T-helper 22 cell (primary cell): Measurements from ENCODE around the gene ZP2.
"Not testable (repeated sequence)": the region's sequence is repeated elsewhere in the genome, so short reads cannot be mapped to it uniquely, and the experiment has no call there.

Source experiments
- DNase-seq: peaks from one replicate; pipeline ENCODE4 v3.0.0-alpha.2; 2020; ENCODE audit warnings: low read depth

Gene ZP2

GRCh38 chr16:21214086-21214485 lies 2.7 kb upstream of the ZP2 start:
- DNase-seq = no peak

- no peak for DNase-seq
Observed at GRCh38 chr16:21208446-21209230, 2.7 kb downstream of the ZP2 start.

GRCh38 chr16:21206550-21206949 lies 4.8 kb downstream of the ZP2 start:
- DNase-seq = no peak

- DNase-seq = no peak
Observed at GRCh38 chr16:21205303-21205702, 6.1 kb downstream of the ZP2 start.

GRCh38 chr16:21203155-21203797 lies 8.1 kb downstream of the ZP2 start:
- no peak for DNase-seq

GRCh38 chr16:21199607-21200218 lies 11.7 kb downstream of the ZP2 start:
- no peak for DNase-seq

- no peak for DNase-seq
Observed at GRCh38 chr16:21197621-21198020, 13.8 kb downstream of the ZP2 start.

- no peak for DNase-seq
Observed at GRCh38 chr16:21197112-21197511, 14.3 kb downstream of the ZP2 start.

- not testable (repeated sequence) for DNase-seq
Observed at GRCh38 chr16:21195330-21195729, 16.0 kb downstream of the ZP2 start.

GRCh38 chr16:21194771-21195301 lies 16.5 kb downstream of the ZP2 start:
- DNase-seq = no peak

- no peak for DNase-seq
Observed at GRCh38 chr16:21192991-21193390, 18.4 kb downstream of the ZP2 start.

GRCh38 chr16:21190599-21190998 lies 20.8 kb downstream of the ZP2 start:
- DNase-seq = no peak

- no peak for DNase-seq
Observed at GRCh38 chr16:21190013-21190412, 21.4 kb downstream of the ZP2 start.

- no peak for DNase-seq
Observed at GRCh38 chr16:21189311-21189710, 22.1 kb downstream of the ZP2 start.

GRCh38 chr16:21186326-21186691 lies 25.1 kb downstream of the ZP2 start:
- no peak for DNase-seq

- DNase-seq = no peak
Observed at GRCh38 chr16:21185659-21186325, 25.6 kb downstream of the ZP2 start.

GRCh38 chr16:21184834-21185233 lies 26.5 kb downstream of the ZP2 start:
- no peak for DNase-seq

- DNase-seq = no peak
Observed at GRCh38 chr16:21183995-21184394, 27.4 kb downstream of the ZP2 start.

GRCh38 chr16:21179983-21180365 lies 31.4 kb downstream of the ZP2 start:
- no peak for DNase-seq

GRCh38 chr16:21179126-21179982 lies 32.0 kb downstream of the ZP2 start:
- no peak for DNase-seq

- DNase-seq = no peak
Observed at GRCh38 chr16:21175397-21175796, 36.0 kb downstream of the ZP2 start.

GRCh38 chr16:21172650-21173049 lies 38.7 kb downstream of the ZP2 start:
- no peak for DNase-seq
